KMS-11 (cell line): ENCODE results near the gene EVI5.
A peak's percentile ranks its signal among the peaks of the same experiment; 100 is the strongest.

Experiments used
- H2AFZ ChIP-seq: fragments of 200-600 bp; sonication (generic); 2 replicates; pipeline ENCODE4 v1.6.1; 2016; ENCODE audit warnings: antibody characterized with exemption, mixed run types, low read depth
- H3K27ac ChIP-seq: fragments of 200-600 bp; sonication (generic); 2 replicates; pipeline ENCODE4 v1.6.1; 2016; ENCODE audit warnings: mild to moderate bottlenecking, mixed run types
- H3K27me3 ChIP-seq: fragments of 200-600 bp; sonication (generic); 2 replicates; pipeline ENCODE4 v1.6.1; 2017; ENCODE audit warnings: mild to moderate bottlenecking, low read depth, mixed run types, moderate library complexity; ENCODE audit not compliant: insufficient read depth
- H3K36me3 ChIP-seq: fragments of 200-600 bp; sonication (generic); 2 replicates; pipeline ENCODE4 v1.6.1; 2017; ENCODE audit warnings: mild to moderate bottlenecking, mixed run types; ENCODE audit not compliant: insufficient read depth
- H3K4me1 ChIP-seq: fragments of 200-600 bp; sonication (generic); 2 replicates; pipeline ENCODE4 v1.6.1; 2016; ENCODE audit warnings: mild to moderate bottlenecking, low read depth, mixed run types; ENCODE audit not compliant: poor library complexity, severe bottlenecking
- H3K4me2 ChIP-seq: fragments of 200-600 bp; sonication (generic); 2 replicates; pipeline ENCODE4 v1.7.0; 2016; ENCODE audit warnings: mild to moderate bottlenecking, mixed run types
- H3K4me3 ChIP-seq: fragments of 200-600 bp; sonication (generic); IDR thresholded peaks from 2 replicates; pipeline ENCODE4 v1.6.1; 2017; ENCODE audit warnings: low read depth, low read length, mixed read lengths; ENCODE audit not compliant: insufficient read depth
- H3K79me2 ChIP-seq: fragments of 200-600 bp; sonication (generic); 2 replicates; pipeline ENCODE4 v1.6.1; 2016; ENCODE audit warnings: low read depth, mixed run types; ENCODE audit not compliant: insufficient read depth
- H3K9ac ChIP-seq: fragments of 200-600 bp; sonication (generic); 2 replicates; pipeline ENCODE4 v1.6.1; 2016; ENCODE audit warnings: mild to moderate bottlenecking, mixed run types
- H4K20me1 ChIP-seq: fragments of 200-600 bp; sonication (generic); 2 replicates; pipeline ENCODE4 v1.6.1; 2016; ENCODE audit warnings: mild to moderate bottlenecking, mixed run types; ENCODE audit not compliant: insufficient read depth
- CTCF ChIP-seq: fragments of 200-600 bp; sonication (generic); conservative IDR thresholded peaks from 2 replicates; pipeline ENCODE4 v1.6.1; 2017; ENCODE audit warnings: low read depth, mild to moderate bottlenecking, antibody characterized with exemption, low read length, moderate library complexity, mixed read lengths

Gene EVI5

GRCh38 chr1:92831762-92832536, 47.0 kb upstream of the EVI5 start, which contains the start of gene RPL5:
RPL5 (plus strand) TSS chr1:92832040; CDS start chr1:92832115, 75 bp downstream.
- H4K20me1 ChIP-seq = peaks cover 25% of the 10 kb centered on the region; the same call in 1 of the 2 replicates
- H3K79me2 ChIP-seq = peaks cover 51% of the 10 kb centered on the region
- peak within 1 kb of the TSS; percentile 97 for H3K9ac ChIP-seq
- peak; percentile 63 for TF ChIP-seq CTCF
- H3K36me3 ChIP-seq = peaks cover 18% of the 10 kb centered on the region; the same call in 1 of the 2 replicates
- H3K27me3 ChIP-seq = no peaks in the 10 kb centered on the region
- H3K4me1 ChIP-seq = peaks cover 36% of the 10 kb centered on the region
- H2AFZ ChIP-seq = peak within 1 kb of the TSS; percentile 61
- H3K4me3 ChIP-seq = peak within 1 kb of the TSS; percentile 68
- peak within 1 kb of the TSS; percentile 98 for H3K4me2 ChIP-seq
- H3K27ac ChIP-seq = peak within 1 kb of the TSS; percentile 87

- peaks cover 30% of the 10 kb centered on the region for H3K4me1 ChIP-seq
- H4K20me1 ChIP-seq = peaks cover 21% of the 10 kb centered on the region; the same call in 1 of the 2 replicates
- H3K4me3 ChIP-seq = no peak overlapping the region
- peak overlapping the region; percentile 61; the same call in 1 of the 2 replicates for H2AFZ ChIP-seq
- 0 out of 2 replicates have a peak, but pooled peaks cover 14% of the 10 kb centered on the region for H3K36me3 ChIP-seq
- H3K9ac ChIP-seq = no peak overlapping the region
- no peak for TF ChIP-seq CTCF
- no peaks in the 10 kb centered on the region for H3K27me3 ChIP-seq
- no peak overlapping the region for H3K27ac ChIP-seq
- H3K4me2 ChIP-seq = peak overlapping the region; percentile 34; the same call in 1 of the 2 replicates
- H3K79me2 ChIP-seq = peaks cover 45% of the 10 kb centered on the region
Observed at GRCh38 chr1:92831368-92831761, 46.5 kb upstream of the EVI5 start.

- Histone ChIP-seq H3K36me3 (no peaks in the 10 kb centered on the region), H3K27me3 (no peaks in the 10 kb centered on the region), H3K4me3 (no peak overlapping the region), H4K20me1 (no peaks in the 10 kb centered on the region), H2AFZ (no peak overlapping the region), H3K9ac (no peak overlapping the region), H3K27ac (no peak overlapping the region), H3K4me2 (no peak overlapping the region), H3K79me2 (no peaks in the 10 kb centered on the region), H3K4me1 (no peaks in the 10 kb centered on the region)
- no peak for TF ChIP-seq CTCF
Observed at GRCh38 chr1:92826792-92827191, 41.9 kb upstream of the EVI5 start.

- no peaks in the 10 kb centered on the region for H3K4me1 ChIP-seq
- H3K27me3 ChIP-seq = no peaks in the 10 kb centered on the region
- H3K27ac ChIP-seq = no peak overlapping the region
- H3K4me2 ChIP-seq = no peak overlapping the region
- no peak for TF ChIP-seq CTCF
- H4K20me1 ChIP-seq = no peaks in the 10 kb centered on the region
- no peak overlapping the region for H2AFZ ChIP-seq
- no peaks in the 10 kb centered on the region for H3K79me2 ChIP-seq
- H3K4me3 ChIP-seq = no peak overlapping the region
- no peak overlapping the region for H3K9ac ChIP-seq
- H3K36me3 ChIP-seq = no peaks in the 10 kb centered on the region
Observed at GRCh38 chr1:92822879-92823278, 38.0 kb upstream of the EVI5 start.
